Mucosa of rectum (tissue), 2 donors: Measurements from ENCODE around the gene PIK3IP1.
"Not testable (repeated sequence)": the region's sequence is repeated elsewhere in the genome, so short reads cannot be mapped to it uniquely, and the experiment has no call there.

Experiments
- H3K27ac ChIP-seq, 2 donors: one replicate each; pipeline ENCODE4 v1.7.0; 2013; ENCODE audit warnings: inconsistent platforms in 2 of 2, low read depth in 2 of 2, low read length in 2 of 2
- H3K27me3 ChIP-seq, 2 donors: one replicate each; pipeline ENCODE4 v1.7.0; 2013; ENCODE audit warnings: low read length in 2 of 2; ENCODE audit not compliant: control insufficient read depth in 2 of 2, insufficient read depth in 2 of 2
- H3K36me3 ChIP-seq, 2 donors: one replicate each; pipeline ENCODE4 v1.7.0; 2013; ENCODE audit warnings: low read length in 2 of 2; ENCODE audit not compliant: control insufficient read depth in 2 of 2, insufficient read depth in 2 of 2
- H3K4me1 ChIP-seq, 2 donors: one replicate each; pipeline ENCODE4 v1.7.0; 2013; ENCODE audit warnings: low read length in 2 of 2, mild to moderate bottlenecking in 1 of 2; ENCODE audit not compliant: control insufficient read depth in 2 of 2, insufficient read depth in 2 of 2
- H3K4me3 ChIP-seq, 2 donors: one replicate each; pipeline ENCODE4 v1.7.0; 2013; ENCODE audit warnings: low read length in 2 of 2
- H3K9ac ChIP-seq, 2 donors: one replicate each; pipeline ENCODE4 v1.7.0; 2013; ENCODE audit warnings: low read length in 2 of 2, low read depth in 1 of 2, mild to moderate bottlenecking in 1 of 2
- H3K9me3 ChIP-seq, 2 donors: one replicate each; pipeline ENCODE4 v1.7.0; 2013; ENCODE audit warnings: low read length in 2 of 2; ENCODE audit not compliant: control insufficient read depth in 2 of 2
- donor health status: healthy.
- donor health status: Normal muscosa, but diverticular disease.

Gene PIK3IP1

DNA sequence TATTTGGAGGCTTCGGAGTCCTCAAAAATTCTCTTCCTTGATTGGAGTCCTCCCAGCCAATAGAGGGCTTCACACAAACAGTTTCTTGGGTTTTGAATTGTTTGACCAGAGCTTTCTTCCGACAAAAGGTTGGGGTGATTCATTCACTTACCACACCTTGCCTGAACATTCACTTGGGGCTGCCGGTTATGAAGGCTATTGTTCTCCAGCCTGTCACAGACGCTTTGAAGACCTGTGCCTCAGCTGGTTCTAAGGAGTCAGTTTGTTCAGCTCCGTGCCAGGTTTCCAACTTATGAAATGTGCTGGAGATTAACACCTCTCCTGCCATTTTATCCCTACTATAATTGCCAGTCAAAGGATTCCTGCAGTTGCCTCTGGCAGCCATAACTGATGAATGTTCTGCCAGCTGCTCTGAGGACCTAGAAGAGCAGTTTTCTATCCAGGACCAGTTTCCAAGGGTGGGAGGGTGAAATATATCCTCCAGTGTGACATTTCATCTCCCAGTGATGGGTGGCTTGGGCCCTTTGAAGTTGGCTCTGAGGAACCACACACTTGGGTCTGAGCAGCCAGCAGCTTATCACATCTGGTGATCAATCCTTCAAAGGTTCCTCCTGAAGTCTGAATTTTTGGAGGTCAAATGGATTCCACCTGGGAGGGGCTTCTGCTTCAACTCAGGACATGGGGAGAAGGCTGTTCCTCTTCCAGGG is 48.8 kb downstream of the PIK3IP1 start:
- no peak overlapping the region for H3K27ac ChIP-seq

DNA sequence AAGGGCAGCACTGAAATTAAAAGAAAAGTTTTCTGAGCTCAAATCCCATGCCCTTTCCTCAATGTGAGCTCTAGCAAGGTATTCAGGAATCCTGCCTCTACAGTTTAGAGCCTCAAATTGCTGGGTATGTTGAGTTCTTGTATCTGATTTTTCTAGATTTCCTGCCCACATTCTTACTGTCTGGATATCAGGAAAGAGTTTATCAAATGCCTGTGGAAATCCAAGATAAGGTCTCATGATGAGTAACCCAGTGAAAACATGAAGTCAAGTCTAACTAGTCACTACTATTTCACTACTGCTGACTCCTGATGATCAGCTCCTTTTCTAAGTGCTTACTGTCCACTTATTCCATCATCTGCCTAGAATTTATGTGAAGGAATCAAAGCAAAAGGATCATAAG is 50.4 kb downstream of the PIK3IP1 start:
- Histone ChIP-seq H3K27me3 (no peaks in the 10 kb centered on the region), H3K27ac (no peak overlapping the region), H3K4me1 (peaks cover under 1 to 3% of the 10 kb centered on the region in 2 donors), H3K4me3 (no peak overlapping the region), H3K36me3 (peaks cover 8 to 14% of the 10 kb centered on the region in 2 donors), H3K9ac (no peak overlapping the region), H3K9me3 (no peaks in the 10 kb centered on the region)

More for the DNA sequence above, 48.8 kb downstream of the PIK3IP1 start:
- Histone ChIP-seq H3K27me3 (no peaks in the 10 kb centered on the region), H3K9ac (no peak overlapping the region), H3K36me3 (peaks cover 8 to 24% of the 10 kb centered on the region in 2 donors), H3K4me3 (no peak overlapping the region), H3K9me3 (no peaks in the 10 kb centered on the region), H3K4me1 (peaks cover 15 to 18% of the 10 kb centered on the region in 2 donors)

DNA sequence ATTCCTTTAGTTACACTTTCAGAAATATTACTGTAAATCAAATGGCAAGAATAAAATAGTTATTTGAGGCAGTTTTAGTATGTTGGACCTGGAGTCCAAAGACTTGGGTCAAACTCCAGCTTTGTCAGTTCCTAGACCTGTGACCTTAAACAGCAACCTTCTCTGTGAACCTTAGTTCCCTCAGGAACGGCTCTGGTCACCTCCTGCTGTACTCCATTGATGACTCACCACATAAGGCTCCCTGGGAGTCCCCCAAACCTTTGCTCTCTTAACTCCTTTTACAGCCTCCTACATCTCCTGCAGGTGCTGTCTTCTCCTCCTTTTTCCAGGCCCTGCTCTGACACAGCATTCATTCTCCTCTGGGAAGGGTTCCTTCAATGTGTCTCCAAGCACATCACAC is 51.1 kb downstream of the PIK3IP1 start:
- Histone ChIP-seq H3K36me3 (peaks cover 8 to 14% of the 10 kb centered on the region in 2 donors), H3K4me3 (no peak overlapping the region), H3K27me3 (no peaks in the 10 kb centered on the region), H3K9ac (no peak overlapping the region), H3K27ac (no peak overlapping the region), H3K4me1 (no peaks in the 10 kb centered on the region), H3K9me3 (no peaks in the 10 kb centered on the region)

GRCh38 chr22:31239771-31240370 is 52.4 kb downstream of the PIK3IP1 start:
- no peaks in the 10 kb centered on the region for H3K27me3 ChIP-seq
- no peaks in the 10 kb centered on the region for H3K9me3 ChIP-seq
- H3K4me3 ChIP-seq, result no peak overlapping the region
- H3K36me3 ChIP-seq, result peaks cover 12 to 18% of the 10 kb centered on the region in 2 donors
- no peak overlapping the region for H3K9ac ChIP-seq
- H3K4me1 ChIP-seq, result peaks cover 0 to 4% of the 10 kb centered on the region in 2 donors
- no peak overlapping the region for H3K27ac ChIP-seq

- H3K27me3 ChIP-seq, result no peaks in the 10 kb centered on the region
- H3K4me3 ChIP-seq, result no peak overlapping the region
- H3K4me1 ChIP-seq, result peaks cover 0 to 4% of the 10 kb centered on the region in 2 donors
- H3K36me3 ChIP-seq, result peaks cover 13 to 21% of the 10 kb centered on the region in 2 donors
- no peaks in the 10 kb centered on the region for H3K9me3 ChIP-seq
- H3K27ac ChIP-seq, result no peak overlapping the region
- H3K9ac ChIP-seq, result no peak overlapping the region
These were observed 54.2 kb downstream of the PIK3IP1 start for GRCh38 chr22:31238057-31238456.

DNA sequence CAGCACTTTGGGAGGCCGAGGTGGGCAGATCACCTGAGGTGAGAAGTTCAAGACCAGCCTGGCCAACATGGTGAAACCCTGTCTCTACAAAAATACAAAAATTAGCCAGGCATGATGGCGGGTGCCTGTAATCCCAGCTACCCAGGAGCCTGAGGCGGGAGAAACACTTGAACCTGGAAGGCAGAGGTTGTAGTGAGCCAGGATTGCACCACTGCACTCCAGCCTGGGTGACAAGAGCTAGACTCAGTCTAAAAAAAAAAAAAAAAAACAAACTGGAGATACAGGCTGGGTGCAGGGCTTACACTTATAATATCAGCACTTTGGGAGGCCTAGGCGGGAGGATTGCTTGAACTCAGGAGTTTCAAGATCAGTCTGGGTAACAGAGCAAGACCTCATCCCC is 56.2 kb downstream of the PIK3IP1 start:
- not testable (repeated sequence) for H3K9me3 ChIP-seq, H3K27ac ChIP-seq, H3K4me1 ChIP-seq, H3K9ac ChIP-seq, H3K27me3 ChIP-seq, H3K4me3 ChIP-seq
- H3K36me3 ChIP-seq, result peaks cover 7 to 21% of the 10 kb centered on the region in 2 donors

GRCh38 chr22:31235081-31235480 is 57.2 kb downstream of the PIK3IP1 start:
- H3K4me3 ChIP-seq, result no peak overlapping the region
- peaks cover 9 to 16% of the 10 kb centered on the region in 2 donors for H3K4me1 ChIP-seq
- H3K9ac ChIP-seq, result no peak overlapping the region
- H3K27ac ChIP-seq, result no peak overlapping the region
- H3K27me3 ChIP-seq, result no peaks in the 10 kb centered on the region
- no peaks in the 10 kb centered on the region for H3K9me3 ChIP-seq
- H3K36me3 ChIP-seq, result peaks cover 9 to 16% of the 10 kb centered on the region in 2 donors

DNA sequence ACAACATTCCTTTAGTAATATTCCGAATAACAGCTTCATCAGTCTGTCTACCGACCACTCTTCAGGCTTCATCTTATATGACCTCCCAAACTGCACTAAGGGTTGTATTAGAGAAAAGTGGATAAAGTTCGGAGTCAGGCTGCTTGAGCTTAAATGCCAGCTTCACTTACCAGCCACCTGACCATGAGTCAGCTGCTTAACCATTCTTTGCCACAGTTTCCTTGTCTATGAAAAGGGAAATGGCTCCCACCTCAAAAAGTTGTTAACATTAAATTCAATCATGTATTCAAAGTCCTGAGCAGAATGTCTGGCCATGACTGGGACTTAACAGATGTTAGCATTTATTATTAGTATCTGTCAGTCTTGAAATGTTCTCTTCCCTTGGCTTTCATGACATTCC is 59.3 kb downstream of the PIK3IP1 start:
- H3K36me3 ChIP-seq, result peaks cover 9 to 12% of the 10 kb centered on the region in 2 donors
- H3K4me3 ChIP-seq, result no peak overlapping the region
- H3K27ac ChIP-seq, result no peak overlapping the region
- peaks cover 29 to 36% of the 10 kb centered on the region in 2 donors for H3K4me1 ChIP-seq
- H3K27me3 ChIP-seq, result no peaks in the 10 kb centered on the region
- no peak overlapping the region for H3K9ac ChIP-seq
- H3K9me3 ChIP-seq, result no peaks in the 10 kb centered on the region
